Hepatocyte (in vitro differentiated cells): ENCODE measurements around the gene ANKRD16.

Source experiments
- EZH2 ChIP-seq: fragments of 200-600 bp; sonication (generic); IDR thresholded peaks from 2 replicates; pipeline ENCODE4 v1.6.1; 2016; ENCODE audit warnings: antibody characterized with exemption, mild to moderate bottlenecking, borderline replicate concordance
- EZH2phosphoT487 ChIP-seq: fragments of 200-600 bp; sonication (generic); IDR thresholded peaks from one replicate; pipeline ENCODE4 v1.6.1; 2018; ENCODE audit warnings: antibody characterized with exemption, mild to moderate bottlenecking, low read depth, moderate library complexity; ENCODE audit not compliant: unreplicated experiment, severe bottlenecking
- TF ChIP-seq, protein P1 (sequence below): fragments of 200-600 bp; sonication (generic); IDR thresholded peaks from 2 replicates; pipeline ENCODE4 v1.5.1; 2016; ENCODE audit warnings: antibody characterized with exemption, mild to moderate bottlenecking; ENCODE audit not compliant: poor library complexity

GRCh38 chr10:5854131-5854475, 35.6 kb downstream of the ANKRD16 start:
- TF ChIP-seq, protein P1, sequence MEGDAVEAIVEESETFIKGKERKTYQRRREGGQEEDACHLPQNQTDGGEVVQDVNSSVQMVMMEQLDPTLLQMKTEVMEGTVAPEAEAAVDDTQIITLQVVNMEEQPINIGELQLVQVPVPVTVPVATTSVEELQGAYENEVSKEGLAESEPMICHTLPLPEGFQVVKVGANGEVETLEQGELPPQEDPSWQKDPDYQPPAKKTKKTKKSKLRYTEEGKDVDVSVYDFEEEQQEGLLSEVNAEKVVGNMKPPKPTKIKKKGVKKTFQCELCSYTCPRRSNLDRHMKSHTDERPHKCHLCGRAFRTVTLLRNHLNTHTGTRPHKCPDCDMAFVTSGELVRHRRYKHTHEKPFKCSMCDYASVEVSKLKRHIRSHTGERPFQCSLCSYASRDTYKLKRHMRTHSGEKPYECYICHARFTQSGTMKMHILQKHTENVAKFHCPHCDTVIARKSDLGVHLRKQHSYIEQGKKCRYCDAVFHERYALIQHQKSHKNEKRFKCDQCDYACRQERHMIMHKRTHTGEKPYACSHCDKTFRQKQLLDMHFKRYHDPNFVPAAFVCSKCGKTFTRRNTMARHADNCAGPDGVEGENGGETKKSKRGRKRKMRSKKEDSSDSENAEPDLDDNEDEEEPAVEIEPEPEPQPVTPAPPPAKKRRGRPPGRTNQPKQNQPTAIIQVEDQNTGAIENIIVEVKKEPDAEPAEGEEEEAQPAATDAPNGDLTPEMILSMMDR, result no peak
- TF ChIP-seq EZH2 (no peak), EZH2phosphoT487 (no peak)
